SW480 (cell line): Measurements from ENCODE around the gene UBAP1L.
"Not testable (repeated sequence)": the region's sequence is repeated elsewhere in the genome, so short reads cannot be mapped to it uniquely, and the experiment has no call there.

Experiments
- DNase-seq: peaks from one replicate; pipeline ENCODE4 v3.0.0-alpha.2; 2016; ENCODE audit warnings: low spot score

Gene UBAP1L

GRCh38 chr15:65083262-65083701 is 31.7 kb downstream of the UBAP1L start:
- no peak for DNase-seq

GRCh38 chr15:65082303-65082953 is 32.6 kb downstream of the UBAP1L start:
- DNase-seq: peak; percentile 43

- DNase-seq: no peak
Observed at GRCh38 chr15:65081758-65082157, 33.2 kb downstream of the UBAP1L start.

- no peak for DNase-seq
Observed at GRCh38 chr15:65081270-65081669, 33.7 kb downstream of the UBAP1L start.

GRCh38 chr15:65079580-65079979 is 35.4 kb downstream of the UBAP1L start:
- no peak for DNase-seq

GRCh38 chr15:65077981-65078352 is 37.0 kb downstream of the UBAP1L start:
- no peak for DNase-seq

- DNase-seq: no peak
Observed at GRCh38 chr15:65077291-65077980, 37.6 kb downstream of the UBAP1L start.

- DNase-seq: no peak
Observed at GRCh38 chr15:65076486-65077290, 38.3 kb downstream of the UBAP1L start, which contains the start of gene KBTBD13. Gene KBTBD13 (plus strand): TSS chr15:65076746. CDS start chr15:65076816, 70 bp downstream.

GRCh38 chr15:65075607-65076395 is 39.2 kb downstream of the UBAP1L start:
- not testable (repeated sequence) for DNase-seq

GRCh38 chr15:65074946-65075345 is 40.1 kb downstream of the UBAP1L start:
- not testable (repeated sequence) for DNase-seq

- DNase-seq: no peak
Observed at GRCh38 chr15:65072617-65073016, 42.4 kb downstream of the UBAP1L start.

- no peak for DNase-seq
Observed at GRCh38 chr15:65072027-65072426, 43.0 kb downstream of the UBAP1L start.

GRCh38 chr15:65071381-65071811 is 43.6 kb downstream of the UBAP1L start:
- DNase-seq: no peak

GRCh38 chr15:65069779-65070546 is 45.0 kb downstream of the UBAP1L start:
- DNase-seq: no peak

- DNase-seq: no peak
Observed at GRCh38 chr15:65069179-65069578, 45.8 kb downstream of the UBAP1L start.

- no peak for DNase-seq
Observed at GRCh38 chr15:65068403-65068788, 46.6 kb downstream of the UBAP1L start.

GRCh38 chr15:65067645-65068402 is 47.2 kb downstream of the UBAP1L start, which contains the start of gene RASL12:
Gene RASL12 (minus strand): TSS chr15:65067991. CDS start chr15:65067835, 156 bp downstream.
- no peak for DNase-seq

- DNase-seq: no peak
Observed at GRCh38 chr15:65067317-65067644, 47.7 kb downstream of the UBAP1L start.

GRCh38 chr15:65066635-65067316 is 48.2 kb downstream of the UBAP1L start:
- no peak for DNase-seq
